Adipocyte (in vitro differentiated cells): Measurements from ENCODE around the gene PXN.
"Not testable (repeated sequence)": the region's sequence is repeated elsewhere in the genome, so short reads cannot be mapped to it uniquely, and the experiment has no call there.

Source experiments
- DNase-seq: peaks from one replicate; pipeline ENCODE4 v3.0.0-alpha.2; 2015; ENCODE audit warnings: low read depth
- H3K27me3 ChIP-seq: replicated peaks from 2 replicates; pipeline ENCODE4 v1.7.0; 2013; ENCODE audit warnings: mild to moderate bottlenecking, low read length, moderate library complexity; ENCODE audit not compliant: control insufficient read depth, insufficient read depth
- H3K36me3 ChIP-seq: 2 replicates; pipeline ENCODE4 v1.7.0; 2013; ENCODE audit warnings: low read length, mild to moderate bottlenecking, moderate library complexity; ENCODE audit not compliant: control insufficient read depth, insufficient read depth, severe bottlenecking
- H3K4me1 ChIP-seq: 2 replicates; pipeline ENCODE4 v1.7.0; 2013; ENCODE audit warnings: mild to moderate bottlenecking, low read length, moderate library complexity; ENCODE audit not compliant: control insufficient read depth, insufficient read depth
- H3K4me3 ChIP-seq: 2 replicates; pipeline ENCODE4 v1.7.0; 2013; ENCODE audit warnings: mild to moderate bottlenecking, low read length, moderate library complexity
- H3K9ac ChIP-seq: 2 replicates; pipeline ENCODE4 v1.7.0; 2013; ENCODE audit warnings: mild to moderate bottlenecking, low read length, moderate library complexity
- H3K9me3 ChIP-seq: 2 replicates; pipeline ENCODE4 v1.7.0; 2013; ENCODE audit warnings: mild to moderate bottlenecking, low read length, moderate library complexity; ENCODE audit not compliant: control insufficient read depth

PXN gene

DNA sequence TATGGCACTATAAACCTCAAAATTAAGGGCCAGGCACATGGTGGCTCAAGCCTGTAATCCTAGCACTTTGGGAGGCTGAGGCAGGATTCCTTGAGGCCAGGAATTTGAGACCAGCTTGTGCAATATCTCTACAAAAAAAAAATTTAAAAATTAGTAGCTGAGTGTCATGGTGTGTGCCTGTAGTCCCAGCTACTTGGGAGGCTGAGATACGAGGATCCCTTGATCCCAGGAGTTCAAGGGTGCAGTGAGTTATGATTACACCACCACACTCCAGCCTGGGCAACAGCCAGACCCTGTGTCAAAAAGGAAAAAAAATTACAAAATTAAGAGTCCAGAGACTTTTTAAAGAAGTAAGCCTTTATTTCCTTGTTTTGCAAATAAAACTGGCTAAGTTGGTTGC, 69.2 kb downstream of the PXN start:
- Histone ChIP-seq H3K4me1 (peaks cover 55% of the 10 kb centered on the region), H3K27me3 (no peaks in the 10 kb centered on the region), H3K4me3 (peak overlapping the region; percentile 99), H3K9me3 (no peaks in the 10 kb centered on the region), H3K36me3 (peaks cover 42% of the 10 kb centered on the region), H3K9ac (peak overlapping the region; percentile 89)
- DNase-seq: peak; percentile 52

GRCh38 chr12:120194534-120195395, 70.8 kb downstream of the PXN start, which contains the start of gene GCN1:
GCN1 (minus strand) TSS chr12:120194715; CDS start chr12:120194697, 18 bp downstream.
- peak; percentile 89 for DNase-seq
- Histone ChIP-seq H3K36me3 (peaks cover 47% of the 10 kb centered on the region), H3K9ac (peak within 1 kb of the TSS; percentile 89), H3K27me3 (no peaks in the 10 kb centered on the region), H3K4me3 (peak within 1 kb of the TSS; percentile 86), H3K4me1 (peaks cover 62% of the 10 kb centered on the region), H3K9me3 (no peaks in the 10 kb centered on the region)

- Histone ChIP-seq H3K36me3 (peaks cover 47% of the 10 kb centered on the region), H3K27me3 (no peaks in the 10 kb centered on the region), H3K9ac (peak overlapping the region; percentile 89), H3K4me1 (peaks cover 59% of the 10 kb centered on the region), H3K4me3 (peak overlapping the region; percentile 86), H3K9me3 (no peaks in the 10 kb centered on the region)
- DNase-seq: no peak
Measured at GRCh38 chr12:120194226-120194533, 71.3 kb downstream of the PXN start.

- not testable (repeated sequence) for H3K9me3 ChIP-seq, H3K27me3 ChIP-seq, DNase-seq
- Histone ChIP-seq H3K4me1 (peaks cover 50% of the 10 kb centered on the region), H3K36me3 (peaks cover 45% of the 10 kb centered on the region), H3K4me3 (peak overlapping the region; percentile 86), H3K9ac (peak overlapping the region; percentile 89)
Measured at GRCh38 chr12:120193286-120193685, 72.2 kb downstream of the PXN start.

DNA sequence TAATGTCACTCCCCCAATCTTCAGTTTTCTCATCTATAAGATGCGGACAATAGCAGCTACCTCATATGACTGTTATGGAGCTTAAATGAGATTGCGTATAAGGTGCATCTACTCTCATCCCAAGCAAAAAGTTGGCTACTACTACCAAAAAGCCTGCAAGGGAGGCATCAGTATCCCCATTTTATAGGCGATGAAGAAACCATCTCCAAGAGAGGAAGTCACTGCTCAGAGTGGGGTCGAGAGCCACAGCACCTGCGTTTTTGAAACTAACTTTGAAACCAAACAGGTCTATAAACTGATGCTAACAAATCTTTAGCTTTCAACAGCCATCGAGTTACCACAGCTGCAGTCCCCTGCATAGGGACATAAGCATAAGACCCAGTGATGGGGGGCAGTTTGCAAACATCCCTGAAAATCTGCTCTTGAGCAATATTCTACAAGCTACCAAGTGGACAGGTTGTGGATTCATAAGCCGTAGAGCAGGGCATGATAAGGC, 74.5 kb downstream of the PXN start:
- Histone ChIP-seq H3K4me3 (no peak overlapping the region), H3K9me3 (no peaks in the 10 kb centered on the region), H3K27me3 (no peaks in the 10 kb centered on the region), H3K36me3 (peaks cover 44% of the 10 kb centered on the region), H3K4me1 (peaks cover 28% of the 10 kb centered on the region), H3K9ac (no peak overlapping the region)
- DNase-seq: no peak

DNA sequence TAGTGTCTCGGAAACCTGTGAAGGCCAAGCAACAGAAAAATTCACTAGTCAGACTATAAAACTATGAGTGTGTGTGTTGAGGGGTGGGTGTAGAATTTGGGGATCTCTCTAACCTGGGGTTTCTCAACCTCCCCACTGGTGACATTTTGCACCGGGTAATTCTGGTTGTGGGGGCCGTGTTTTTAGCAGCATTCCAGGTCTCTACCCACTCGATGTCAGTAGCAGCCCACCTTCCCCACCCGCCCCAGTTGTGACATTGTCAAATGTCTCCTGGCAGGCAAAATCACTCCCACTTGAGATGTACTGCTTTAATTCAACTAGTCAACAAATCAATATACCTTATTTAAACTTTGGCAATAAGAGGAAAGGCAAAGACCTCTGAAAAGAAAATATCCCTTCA, 75.1 kb downstream of the PXN start:
- no peak overlapping the region for H3K9ac ChIP-seq
- H3K36me3 ChIP-seq: peaks cover 45% of the 10 kb centered on the region
- no peaks in the 10 kb centered on the region for H3K27me3 ChIP-seq
- no peaks in the 10 kb centered on the region for H3K9me3 ChIP-seq
- peaks cover 22% of the 10 kb centered on the region for H3K4me1 ChIP-seq
- no peak for DNase-seq
- no peak overlapping the region for H3K4me3 ChIP-seq

DNA sequence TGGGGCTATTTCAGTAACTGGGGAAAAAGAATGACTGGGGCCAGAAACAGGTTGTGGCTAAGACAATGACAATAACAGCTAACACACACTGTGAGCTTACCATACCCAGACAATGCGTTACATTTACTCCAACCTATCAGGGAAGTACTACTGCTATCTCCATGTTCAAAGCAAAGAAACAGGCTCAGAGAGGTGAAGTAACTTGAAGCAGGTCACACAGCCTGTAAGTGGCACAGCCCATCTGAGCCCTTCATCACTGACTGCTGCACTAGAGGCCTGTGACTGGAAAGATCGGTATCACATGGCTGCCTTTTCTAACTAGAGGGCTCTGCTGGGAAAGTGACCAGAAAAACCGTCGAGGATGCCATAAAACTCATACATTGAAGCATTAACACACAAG, 78.9 kb downstream of the PXN start:
- H3K4me1 ChIP-seq: peaks cover 23% of the 10 kb centered on the region
- H3K4me3 ChIP-seq: no peak overlapping the region
- H3K9me3 ChIP-seq: no peaks in the 10 kb centered on the region
- H3K36me3 ChIP-seq: peaks cover 78% of the 10 kb centered on the region
- DNase-seq: no peak
- no peak overlapping the region for H3K9ac ChIP-seq
- no peaks in the 10 kb centered on the region for H3K27me3 ChIP-seq

DNA sequence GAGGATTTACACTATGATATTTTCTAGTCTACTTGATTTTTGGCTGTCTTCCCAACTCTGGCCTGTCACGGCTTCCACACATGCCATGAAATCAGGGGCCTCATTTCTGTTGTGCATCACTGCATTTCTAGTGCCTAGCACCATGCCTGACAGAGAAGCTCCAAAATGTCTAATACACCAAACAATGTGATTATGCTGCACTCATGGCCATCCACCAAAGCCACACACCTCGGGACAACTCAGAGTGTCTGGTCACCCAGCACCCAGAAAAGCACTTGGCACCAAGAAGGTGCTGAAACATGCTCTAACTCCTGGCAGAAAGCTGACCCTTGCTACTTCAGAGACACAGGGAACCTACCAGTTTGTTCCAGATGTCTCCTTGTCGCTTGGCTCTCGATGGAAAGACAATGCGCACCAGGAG, 82.3 kb downstream of the PXN start:
- Histone ChIP-seq H3K9me3 (no peaks in the 10 kb centered on the region), H3K36me3 (peaks cover 80% of the 10 kb centered on the region), H3K9ac (no peak overlapping the region), H3K27me3 (no peaks in the 10 kb centered on the region), H3K4me3 (no peak overlapping the region), H3K4me1 (peaks cover 16% of the 10 kb centered on the region)
- DNase-seq: peak; percentile 51

- Histone ChIP-seq H3K4me1 (peaks cover 16% of the 10 kb centered on the region), H3K27me3 (no peaks in the 10 kb centered on the region), H3K4me3 (no peak overlapping the region), H3K9me3 (no peaks in the 10 kb centered on the region), H3K36me3 (peaks cover 80% of the 10 kb centered on the region), H3K9ac (no peak overlapping the region)
- DNase-seq: peak; percentile 45
Measured at GRCh38 chr12:120181991-120182631, 83.4 kb downstream of the PXN start.

- H3K9ac ChIP-seq: no peak overlapping the region
- peaks cover 81% of the 10 kb centered on the region for H3K36me3 ChIP-seq
Measured at GRCh38 chr12:120180975-120181374, 84.6 kb downstream of the PXN start.

GRCh38 chr12:120175537-120175936, 90.0 kb downstream of the PXN start:
- Histone ChIP-seq H3K4me3 (no peak overlapping the region), H3K9me3 (no peaks in the 10 kb centered on the region), H3K27me3 (no peaks in the 10 kb centered on the region), H3K4me1 (no peaks in the 10 kb centered on the region), H3K9ac (no peak overlapping the region), H3K36me3 (peaks cover 92% of the 10 kb centered on the region)
- no peak for DNase-seq

More at GRCh38 chr12:120180975-120181374, 84.6 kb downstream of the PXN start:
- no peaks in the 10 kb centered on the region for H3K9me3 ChIP-seq
- H3K4me1 ChIP-seq: peaks cover 16% of the 10 kb centered on the region
- H3K4me3 ChIP-seq: no peak overlapping the region
- DNase-seq: no peak
- H3K27me3 ChIP-seq: no peaks in the 10 kb centered on the region
